Epidermal melanocyte (primary cell): ENCODE measurements around the gene HEATR5B.
A peak's percentile ranks its signal among the peaks of the same experiment; 100 is the strongest.

ENCODE experiments used
- DNase-seq: peaks from one replicate; pipeline ENCODE4 v3.0.0; 2011; ENCODE audit warnings: low spot score; ENCODE audit not compliant: insufficient read length

Gene HEATR5B

DNA sequence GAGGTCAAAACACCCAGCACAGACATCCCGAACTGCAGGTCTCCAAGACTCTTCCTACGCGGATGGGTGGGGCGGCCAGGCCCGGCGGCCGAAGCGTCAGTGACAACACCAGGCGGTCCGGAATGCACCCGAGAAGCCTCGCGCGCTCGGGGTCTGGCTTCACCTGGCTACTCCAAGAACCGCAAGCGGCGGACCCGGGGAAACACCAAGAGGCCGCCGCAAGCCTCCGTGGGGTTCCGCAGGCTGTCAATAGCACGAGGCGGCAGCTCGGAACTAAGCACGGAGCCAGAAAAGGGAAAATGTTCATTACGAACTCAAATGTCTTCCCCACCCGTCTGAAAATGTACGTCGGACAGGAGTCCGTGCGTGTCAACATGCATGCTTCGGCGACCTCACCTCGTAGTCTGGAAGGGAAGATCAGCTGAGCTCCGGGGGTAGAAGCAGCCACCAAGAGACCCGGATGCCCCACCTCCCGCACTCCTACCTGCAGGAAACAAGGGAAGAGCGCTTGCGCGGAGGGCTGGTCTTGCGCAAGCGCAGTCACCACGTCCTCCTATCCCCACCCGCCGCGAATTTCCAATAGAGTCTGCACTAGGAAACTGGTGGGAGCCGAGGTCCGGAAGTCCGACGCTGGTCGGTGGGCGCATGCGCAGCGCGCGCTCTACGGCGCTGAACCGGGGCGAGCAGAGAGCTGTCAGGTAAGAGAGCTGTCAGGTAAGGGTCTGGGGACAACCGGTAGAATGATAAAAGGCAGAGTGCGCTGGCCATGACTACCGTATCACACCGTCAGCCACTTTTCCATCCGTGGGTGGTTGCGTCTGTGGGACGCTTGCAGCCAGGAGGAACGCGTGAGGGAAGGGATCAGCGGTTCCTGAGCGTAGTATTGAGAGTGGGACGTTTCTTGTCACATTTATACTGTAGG lies at the start of gene HEATR5B, which contains the start of gene GPATCH11:
Gene HEATR5B, minus strand, starts transcription at position 500 of the 922 bp plus-strand sequence. CDS start 958 bp downstream, outside the sequence.
Gene GPATCH11, plus strand, starts transcription at position 646 of the 922 bp plus-strand sequence. CDS start 3,864 bp downstream, outside the sequence.
- peak; percentile 95 for DNase-seq

DNA sequence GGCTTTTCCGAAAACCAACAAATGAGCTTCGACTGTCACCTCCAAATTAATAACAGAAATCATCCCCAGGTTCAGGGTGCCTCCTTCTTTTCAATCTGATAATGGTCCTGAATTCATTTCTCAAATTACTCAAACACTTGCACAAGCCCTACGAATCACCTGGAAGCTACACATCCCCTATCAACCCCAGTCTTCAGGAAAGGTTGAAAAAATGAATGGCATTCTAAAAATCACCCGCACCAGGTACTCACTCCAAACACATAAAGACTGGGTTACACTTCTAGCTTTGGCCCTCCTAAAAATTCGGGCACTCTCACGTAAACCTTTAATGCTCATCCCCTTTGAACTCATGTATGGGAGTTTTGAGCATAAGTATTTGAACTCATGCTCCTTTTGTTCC lies 48.7 kb upstream of the HEATR5B start:
- DNase-seq: no peak

DNA sequence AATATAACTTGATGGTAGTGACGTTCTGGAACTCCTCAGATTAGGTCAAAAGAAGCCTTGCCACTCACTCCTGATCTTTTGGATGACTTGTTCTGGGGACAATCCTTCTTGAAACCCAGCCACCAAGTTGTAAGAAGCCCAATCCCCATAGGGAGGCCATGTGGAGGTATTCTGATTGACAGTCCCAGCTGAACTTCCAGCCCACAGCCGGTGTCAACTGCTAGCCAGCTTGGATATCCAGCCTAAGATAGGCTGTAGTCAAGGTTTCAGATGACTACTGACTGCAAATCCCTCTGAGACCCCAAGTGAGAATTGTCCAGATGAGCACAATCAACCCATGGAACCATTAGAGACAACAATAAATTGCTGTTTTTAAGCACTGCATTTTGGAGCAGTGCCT lies 41.2 kb upstream of the HEATR5B start:
- DNase-seq: no peak

DNA sequence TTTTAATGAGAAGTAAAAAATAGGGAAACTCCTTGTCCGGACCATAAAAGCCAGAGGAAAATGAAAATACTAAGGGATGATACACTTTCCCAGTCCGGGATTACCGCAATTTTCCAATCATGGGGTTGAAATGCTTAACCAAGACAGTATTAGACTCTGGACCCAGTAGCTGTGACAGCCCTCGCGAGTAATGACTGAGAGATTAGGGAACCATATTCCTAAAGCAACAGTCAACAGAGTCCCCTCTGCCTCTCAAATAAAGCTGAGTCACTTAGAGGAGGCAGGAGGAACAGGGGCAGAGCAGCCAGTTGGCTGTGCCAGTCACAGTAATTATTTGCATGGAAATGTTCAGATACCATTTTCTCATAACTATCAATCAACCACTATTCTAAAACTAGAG lies 35.0 kb upstream of the HEATR5B start:
- no peak for DNase-seq

DNA sequence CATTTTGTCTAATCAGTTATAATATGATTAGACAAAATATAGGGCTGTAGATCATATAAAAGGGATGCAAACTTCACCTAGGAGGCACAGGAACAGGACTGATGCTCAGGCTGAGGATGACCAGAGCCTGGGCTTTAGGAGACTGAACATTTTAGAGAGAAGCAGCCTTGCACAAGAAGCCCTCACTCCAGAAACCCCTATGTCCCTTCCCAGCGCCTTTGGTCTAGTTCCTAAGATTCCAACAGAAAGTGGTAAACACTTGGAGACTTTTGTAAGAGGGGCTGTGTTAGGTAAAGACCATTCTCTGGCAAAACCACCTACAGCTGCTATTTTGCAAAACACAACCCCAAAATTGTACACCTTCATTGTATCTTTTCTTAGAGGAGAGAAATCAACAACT lies 33.4 kb upstream of the HEATR5B start:
- no peak for DNase-seq

DNA sequence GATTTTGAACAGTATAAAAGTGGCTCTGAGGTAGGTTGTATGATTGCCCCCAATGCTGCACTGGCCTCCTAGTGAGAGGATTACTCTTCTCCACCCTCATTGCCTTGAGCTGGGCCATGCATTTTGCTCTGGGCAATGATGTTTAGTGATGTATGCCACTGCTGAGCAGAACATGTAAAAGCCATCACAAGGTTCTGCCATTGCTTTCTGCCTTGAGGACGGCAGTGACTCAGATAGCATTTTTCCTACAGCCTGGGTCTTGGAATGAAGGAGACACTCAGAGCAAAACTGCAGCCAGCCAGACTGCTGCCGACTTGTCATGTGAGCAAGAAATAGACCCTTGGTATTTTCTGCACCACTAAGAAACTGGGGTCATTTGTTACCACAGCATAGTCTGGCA lies 27.8 kb upstream of the HEATR5B start:
- DNase-seq: no peak

DNA sequence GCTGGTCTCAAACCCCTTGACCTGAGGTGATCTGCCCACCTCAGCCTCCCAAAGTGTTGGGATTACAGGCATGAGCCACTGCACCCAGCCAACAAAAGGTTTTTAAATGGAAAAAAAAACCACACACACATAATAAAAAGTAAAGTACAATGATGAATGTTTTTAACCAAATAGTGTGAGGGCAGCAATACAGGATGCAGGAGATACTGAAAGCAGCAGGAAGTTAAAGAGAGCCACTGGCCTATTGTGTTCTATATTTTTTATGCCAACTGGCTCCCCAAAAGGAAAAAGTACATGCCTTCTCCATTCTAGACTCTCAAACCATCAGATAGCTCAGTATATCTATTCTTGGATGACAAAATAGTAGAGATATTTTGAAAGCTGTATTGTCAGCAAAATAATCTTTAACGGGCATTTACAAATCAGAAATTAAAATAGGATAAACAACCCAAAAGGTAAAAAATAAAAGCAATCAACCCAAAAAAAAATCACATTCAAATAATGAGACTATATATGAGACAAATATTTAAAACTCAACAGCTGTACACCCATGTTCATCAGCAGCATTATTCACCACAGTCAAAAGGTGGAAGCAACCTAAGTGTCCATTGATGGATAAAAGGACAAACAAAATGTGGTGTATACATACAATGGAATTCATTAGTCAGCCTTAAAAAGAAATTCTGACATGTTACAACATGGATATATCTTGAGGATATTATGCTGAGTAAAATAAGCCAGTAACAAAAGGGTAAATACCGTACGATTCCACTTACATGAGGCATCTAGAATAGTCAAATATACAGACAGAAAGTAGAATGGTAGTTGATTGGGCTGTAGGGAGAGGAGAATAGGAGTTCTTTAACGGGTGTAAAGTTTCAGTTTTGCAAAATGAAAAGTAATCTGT lies 26.4 kb upstream of the HEATR5B start:
- no peak for DNase-seq

DNA sequence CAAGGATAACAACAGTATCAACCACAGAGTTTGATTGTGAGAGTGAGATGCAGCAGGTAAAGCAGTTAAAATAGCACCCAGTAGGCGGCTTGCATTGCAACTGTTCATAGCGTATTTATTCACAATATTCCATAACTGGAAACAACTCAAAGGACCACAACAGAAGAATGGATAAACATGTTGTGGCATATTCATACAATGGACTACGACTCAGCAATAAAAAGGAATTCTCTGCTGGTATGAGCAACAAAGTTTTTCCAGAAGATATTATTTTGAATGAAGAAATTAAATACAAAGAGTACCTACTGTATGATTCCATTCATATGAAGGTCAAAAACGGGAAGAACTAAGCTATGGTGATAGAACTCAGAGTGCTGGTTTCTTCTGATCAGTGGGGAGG lies 25.4 kb upstream of the HEATR5B start:
- no peak for DNase-seq

DNA sequence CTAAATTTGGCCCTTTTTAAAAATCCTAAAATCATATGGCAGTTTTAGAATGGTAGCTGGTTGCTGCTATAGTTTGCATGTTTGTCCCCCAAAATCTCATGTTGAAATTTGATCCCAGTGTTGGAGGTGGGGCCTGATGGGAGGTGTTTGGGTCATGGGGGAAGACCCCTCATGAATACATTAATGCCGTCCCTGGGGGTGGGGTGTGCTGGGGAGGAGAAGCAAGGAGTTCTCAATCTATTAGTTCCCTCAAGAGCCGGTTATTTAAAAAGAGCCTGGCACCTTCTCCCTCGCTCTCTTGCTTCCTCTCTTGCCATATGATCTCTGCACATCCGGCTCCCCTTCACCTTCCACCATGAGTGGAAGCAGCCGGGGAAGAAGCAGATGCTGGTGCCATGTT lies 21.0 kb upstream of the HEATR5B start:
- DNase-seq: no peak

DNA sequence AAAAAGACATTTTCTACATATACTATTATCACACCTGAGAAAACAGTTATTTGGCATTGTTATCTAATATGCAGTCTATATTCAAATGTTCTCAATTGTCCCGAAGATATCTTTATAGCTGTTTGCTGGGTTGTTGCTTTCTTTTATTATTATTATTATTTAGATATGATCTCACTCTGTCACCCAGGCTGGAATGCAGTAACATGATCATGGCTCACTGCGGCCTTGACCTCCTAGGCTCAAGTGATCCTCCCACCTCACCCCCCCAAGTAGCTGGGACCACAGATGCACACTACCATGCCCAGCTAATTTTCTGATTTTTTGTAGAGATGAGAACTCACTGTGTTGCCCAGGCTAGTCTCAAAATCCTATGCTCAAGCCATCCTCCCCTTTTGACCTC lies 20.0 kb upstream of the HEATR5B start:
- DNase-seq: no peak

DNA sequence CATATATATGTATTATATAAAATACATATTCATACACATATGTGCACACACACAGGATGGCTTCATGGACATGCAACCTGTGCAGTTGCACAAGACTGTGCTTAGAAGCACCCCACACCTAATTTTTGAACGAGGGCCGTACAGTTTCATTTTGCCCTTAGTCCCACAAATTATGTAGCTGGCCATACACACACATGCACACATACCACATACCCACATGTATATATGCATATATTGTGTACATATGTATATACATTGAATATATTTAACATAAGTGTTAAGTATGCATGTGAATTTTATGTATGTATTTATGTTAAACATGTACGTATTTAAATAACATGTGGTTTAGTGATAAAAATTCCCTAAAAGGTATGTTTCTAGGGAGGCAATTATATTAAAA lies 18.4 kb upstream of the HEATR5B start:
- no peak for DNase-seq

DNA sequence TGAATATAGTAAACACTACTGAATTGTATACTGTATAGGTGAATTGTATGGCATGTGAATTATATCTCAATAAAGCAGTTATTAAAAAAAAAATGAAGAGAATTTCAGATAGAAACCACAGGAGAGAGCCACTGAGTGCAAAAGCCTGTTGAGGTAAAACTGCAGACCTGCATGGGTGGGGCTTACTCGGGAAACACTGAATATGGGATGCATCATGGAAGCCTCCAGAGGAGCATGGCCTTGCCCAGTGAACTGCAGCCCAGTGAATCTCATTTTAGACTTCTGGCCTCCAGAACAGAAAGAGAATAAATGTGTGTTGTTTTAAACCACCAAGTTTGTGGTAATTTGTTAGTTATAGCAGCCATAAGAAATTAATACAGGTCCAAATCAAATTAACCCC lies 15.9 kb upstream of the HEATR5B start:
- DNase-seq: no peak

DNA sequence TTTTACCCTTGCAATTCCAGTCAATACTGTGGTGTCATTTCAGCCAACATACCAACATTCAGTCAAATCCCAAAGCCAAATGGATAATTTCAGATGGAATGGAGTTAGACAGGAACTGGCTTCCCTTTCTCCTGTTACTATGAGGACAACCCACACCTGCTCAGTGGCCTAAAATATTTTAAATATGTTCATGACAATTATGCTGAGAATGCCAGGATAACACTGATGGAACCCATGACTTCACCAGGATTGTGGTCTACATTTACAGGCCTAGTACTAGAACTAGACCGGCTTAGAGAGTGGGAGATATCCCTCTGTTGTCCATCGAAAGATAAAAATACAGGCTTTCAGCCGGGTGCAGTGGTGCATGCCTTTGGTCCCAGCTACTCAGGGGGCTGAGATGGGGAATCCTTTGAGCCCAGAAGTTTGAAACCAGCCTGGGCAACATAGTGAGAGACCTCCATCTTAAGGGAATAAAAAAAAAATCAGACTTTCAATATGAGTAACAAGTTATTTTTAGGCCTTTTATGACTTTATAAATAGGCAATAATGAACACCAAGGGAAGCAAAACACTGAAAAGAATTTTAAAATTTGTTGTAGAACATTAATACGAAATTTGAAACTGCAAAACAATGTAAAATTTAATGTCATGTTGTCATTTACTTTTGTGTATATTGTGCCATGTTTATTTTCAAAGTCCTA lies 14.4 kb upstream of the HEATR5B start:
- DNase-seq: no peak

DNA sequence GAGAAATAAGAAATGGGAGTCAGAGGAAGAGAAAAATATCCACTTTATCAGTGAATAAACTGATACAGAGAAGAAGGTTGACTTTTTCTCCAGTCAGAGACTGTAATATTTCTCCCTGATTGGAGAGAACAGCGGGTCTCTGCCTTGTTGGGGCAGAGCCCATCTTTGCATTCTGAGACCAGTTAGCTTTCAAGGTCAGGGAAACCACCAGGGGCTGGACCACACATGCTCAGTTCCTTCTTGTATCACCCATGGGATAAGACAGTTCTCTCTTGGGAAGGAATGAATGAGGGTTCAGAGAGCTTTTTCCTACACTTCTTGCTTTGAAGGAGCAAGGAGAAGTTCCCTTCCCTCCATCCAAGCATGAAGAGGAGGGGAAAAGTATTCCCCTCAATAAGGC lies 12.4 kb upstream of the HEATR5B start:
- no peak for DNase-seq

DNA sequence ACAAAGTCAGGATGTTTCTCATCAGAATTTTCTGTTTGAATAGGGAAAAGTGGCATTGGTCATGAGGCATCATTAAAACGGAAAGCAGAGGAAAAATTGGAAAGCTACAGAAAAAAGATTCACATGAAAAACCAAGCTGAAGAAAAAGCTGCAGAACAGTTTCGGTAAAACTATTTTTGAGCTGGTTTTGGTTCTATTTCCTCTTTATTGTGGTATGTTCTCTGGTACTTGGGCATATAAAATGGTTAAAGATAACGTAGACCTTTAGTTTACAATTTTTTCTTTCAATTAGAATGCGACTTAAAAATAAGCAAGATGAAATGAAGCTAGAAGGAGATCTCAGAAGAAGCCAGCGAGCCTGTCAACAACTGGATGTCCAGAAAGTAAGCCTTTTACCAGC lies 7.7 kb upstream of the HEATR5B start:
- DNase-seq: no peak

DNA sequence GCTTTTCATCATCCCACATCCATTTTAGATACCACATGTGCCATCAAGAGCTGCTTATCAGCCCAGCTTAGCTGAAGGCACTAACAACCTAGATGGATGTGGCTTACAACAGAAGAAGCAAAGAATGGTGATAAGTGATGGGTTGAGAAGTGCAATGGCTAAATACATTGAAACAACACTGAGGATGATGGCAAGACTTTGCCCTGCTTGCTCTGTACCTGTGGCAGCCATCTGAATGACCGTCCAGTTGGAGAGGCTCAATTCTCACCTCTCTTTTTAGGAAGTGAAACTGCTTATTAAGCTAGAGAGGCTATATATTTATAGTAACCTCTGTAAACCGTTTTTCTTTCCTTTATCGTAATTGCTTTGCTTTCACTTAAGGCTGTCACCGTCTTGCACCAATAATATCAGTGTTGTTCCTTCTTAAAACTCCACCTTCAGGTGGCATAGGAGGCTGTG lies 5.9 kb upstream of the HEATR5B start:
- no peak for DNase-seq

DNA sequence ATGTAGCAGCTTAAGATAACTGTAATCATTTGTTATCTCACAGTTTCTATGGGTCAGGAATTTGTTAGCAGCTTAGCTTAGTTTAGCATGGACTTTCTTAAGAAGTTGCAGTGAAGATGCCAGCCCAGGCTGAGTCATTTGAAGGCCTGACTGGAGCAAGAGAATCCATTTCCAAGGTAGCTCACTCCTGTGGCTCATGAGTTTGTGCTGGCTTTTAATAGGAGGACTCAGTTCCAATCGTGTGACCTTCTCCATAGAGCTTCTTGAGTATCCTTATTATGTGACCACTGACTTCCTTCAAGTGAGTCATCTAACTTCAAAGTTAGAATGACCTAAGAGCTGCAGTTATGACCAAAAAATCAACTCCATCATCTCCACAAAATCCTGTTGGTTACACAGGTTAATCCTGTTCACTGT lies 1.6 kb upstream of the HEATR5B start:
- no peak for DNase-seq

DNA sequence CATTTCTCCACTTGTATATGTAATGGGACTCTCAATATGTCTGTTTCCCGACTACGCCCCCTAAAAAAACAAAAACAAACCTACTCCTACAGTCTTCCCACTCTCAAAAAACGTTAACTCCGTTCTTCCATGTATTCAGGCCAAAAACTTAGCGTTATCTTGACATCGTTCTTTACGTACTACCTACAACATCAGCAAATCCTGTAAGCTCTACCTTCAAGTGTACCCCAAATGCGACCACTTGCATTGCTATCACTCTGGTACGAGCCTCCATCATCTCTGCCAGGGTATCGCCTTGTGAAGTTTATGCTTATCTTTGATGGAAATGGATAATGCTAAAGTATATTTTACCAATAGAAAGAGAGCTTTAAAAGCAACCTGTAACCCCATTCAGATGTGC lies 625 bp upstream of the HEATR5B start:
- DNase-seq: no peak

DNA sequence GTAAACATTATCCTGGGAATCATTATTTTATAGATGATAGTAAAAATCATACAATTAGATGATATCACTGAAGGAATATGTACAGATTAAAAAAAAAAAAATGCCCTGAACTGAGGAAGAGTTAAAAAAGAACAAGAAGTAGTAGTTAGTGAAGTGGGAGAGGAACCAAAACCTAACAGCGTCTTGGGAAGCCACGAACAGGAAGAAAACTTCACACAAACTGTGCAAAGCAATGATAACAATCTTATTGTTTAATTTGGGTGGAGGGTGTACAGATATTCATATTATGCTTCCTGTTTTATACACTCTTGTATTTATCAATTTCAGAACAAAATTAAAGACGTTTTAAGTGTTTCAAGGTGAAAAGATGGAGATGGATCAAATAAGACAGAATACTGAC lies 3.5 kb downstream of the HEATR5B start:
- no peak for DNase-seq

DNA sequence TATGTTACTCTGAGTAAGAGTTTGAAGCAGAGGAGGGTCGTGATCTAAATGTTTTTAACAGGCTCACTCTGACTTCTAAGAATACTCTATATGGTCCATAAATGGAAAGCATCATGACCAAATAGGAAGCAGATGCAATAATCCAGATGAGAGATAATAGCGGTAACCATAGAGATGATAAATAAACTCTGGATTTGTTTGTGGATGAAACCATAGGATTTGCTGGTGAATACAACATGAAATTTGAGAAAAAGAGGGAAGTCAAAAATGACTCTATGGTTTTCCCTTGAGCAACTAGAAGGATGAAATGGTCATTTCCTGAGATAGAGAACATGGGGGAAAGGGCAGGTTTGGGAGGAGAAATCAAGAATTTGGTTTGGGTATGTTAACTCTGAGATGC lies 3.9 kb downstream of the HEATR5B start:
- DNase-seq: no peak

DNA sequence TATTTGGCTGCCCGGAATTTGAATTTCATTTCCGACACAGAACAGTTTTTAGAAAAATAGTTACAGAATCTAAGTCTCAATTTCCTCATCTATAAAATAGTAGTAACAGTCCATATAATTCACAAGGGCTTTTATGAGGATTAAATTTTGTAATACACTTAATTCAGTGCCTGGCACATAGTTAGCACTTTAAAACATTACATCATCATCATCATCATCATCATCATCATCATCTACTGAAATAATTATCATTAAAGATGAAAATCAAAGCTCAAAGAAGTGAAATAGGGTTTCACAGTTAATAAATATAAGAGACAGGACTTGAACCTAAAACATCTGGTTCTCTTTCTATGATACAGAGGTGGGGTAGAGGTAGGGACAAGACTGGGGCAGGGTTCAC lies 13.2 kb downstream of the HEATR5B start:
- DNase-seq: no peak
